HG03521 (cell line): ENCODE data around the gene SSTR3.
A peak's percentile ranks its signal among the peaks of the same experiment; 100 is the strongest.
"Not testable (repeated sequence)": the region's sequence is repeated elsewhere in the genome, so short reads cannot be mapped to it uniquely, and the experiment has no call there.

Experiments
- ATAC-seq: cut with Tn5 transposase; IDR thresholded peaks from one replicate; pipeline ENCODE4 v1.9.1; 2021; ENCODE audit warnings: mild to moderate bottlenecking, moderate library complexity; ENCODE audit not compliant: unreplicated experiment

The SSTR3 gene

GRCh38 chr22:37212174-37212906, at the start of gene SSTR3:
TSS of gene SSTR3 (minus strand) at chr22:37212477. CDS start at chr22:37207803, 4,674 bp downstream.
- no peak for ATAC-seq

DNA sequence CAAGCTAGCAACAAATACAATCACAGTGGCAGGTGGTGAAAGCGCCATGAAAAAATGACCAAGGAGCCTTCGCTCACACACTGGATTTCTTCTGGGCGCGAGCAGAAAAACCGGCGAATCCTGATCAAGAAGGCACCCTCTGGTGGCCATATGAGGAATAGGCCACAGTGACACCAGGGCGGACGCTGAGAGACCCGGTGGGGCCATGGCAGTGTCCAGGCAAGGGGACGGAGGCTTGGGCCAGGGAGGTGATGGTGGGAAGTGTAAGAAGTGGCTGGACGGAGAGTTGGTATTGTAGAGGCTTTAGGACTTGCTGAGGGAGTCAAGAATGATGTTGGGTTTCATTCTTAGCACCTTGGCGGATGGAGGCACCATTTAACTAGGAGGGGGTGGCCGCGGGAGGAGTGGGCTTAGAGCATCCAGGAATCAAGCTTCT, 48.6 kb upstream of the SSTR3 start:
- no peak for ATAC-seq

DNA sequence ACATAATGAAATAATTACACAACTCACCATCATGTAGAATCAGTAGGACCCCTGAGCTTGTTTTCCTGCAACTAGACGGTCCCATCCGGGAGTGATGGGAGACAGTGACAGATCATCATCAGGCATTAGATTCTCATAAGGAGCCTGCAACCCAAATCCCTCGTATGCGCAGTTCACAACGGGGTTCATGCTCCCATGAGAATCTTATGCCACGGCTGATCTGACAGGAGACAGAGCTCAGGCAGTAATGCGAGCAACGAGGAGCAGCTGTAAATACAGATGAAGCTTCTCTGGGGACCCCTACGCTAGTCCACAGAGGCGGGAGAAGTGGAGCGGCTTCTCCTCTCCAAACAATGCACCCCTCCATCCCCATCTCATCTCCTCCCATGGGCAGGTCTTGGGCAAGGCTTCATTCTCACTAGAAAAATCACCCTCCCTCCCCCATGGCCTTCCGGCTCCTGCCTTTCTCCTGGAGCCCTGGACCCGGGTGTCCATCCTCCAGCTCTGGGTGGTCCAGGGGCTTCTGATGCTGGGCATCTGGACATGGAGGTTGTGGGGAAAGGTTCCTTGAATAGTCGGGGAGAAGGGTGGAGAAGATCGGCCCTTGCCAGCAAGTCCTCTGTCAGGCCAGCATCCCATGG, 48.0 kb upstream of the SSTR3 start:
- ATAC-seq = no peak

GRCh38 chr22:37259540-37260029, 47.3 kb upstream of the SSTR3 start:
- ATAC-seq = no peak

DNA sequence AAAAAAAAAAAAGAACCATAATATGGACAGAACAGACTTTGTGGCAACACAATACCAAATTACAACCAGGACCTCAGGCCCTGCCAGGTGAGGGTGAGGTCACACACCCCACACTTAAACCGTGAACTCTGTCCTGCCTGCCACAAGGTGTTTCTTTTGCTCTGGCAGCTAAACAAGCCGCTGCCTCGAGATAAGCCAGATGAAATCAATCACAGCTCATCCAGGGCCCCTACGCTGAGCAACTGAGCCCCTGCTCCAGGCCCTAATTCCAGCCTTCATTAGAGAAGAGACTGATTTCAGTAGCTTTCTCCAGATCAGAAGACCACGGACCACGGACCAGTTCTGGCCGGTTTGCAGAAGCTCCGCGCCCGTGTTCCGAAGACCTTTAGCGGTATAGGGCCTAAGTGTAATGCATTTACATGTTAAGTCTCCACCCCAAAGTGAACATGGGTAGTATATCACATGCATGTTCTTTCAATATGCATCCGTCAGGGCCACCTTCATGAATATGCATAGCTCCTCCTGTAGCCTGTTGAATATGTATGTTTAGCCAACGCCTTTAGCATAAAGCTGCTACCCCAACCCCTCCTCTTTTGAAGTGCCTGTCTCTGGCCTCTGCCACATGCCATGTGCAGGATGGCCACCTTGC, 46.6 kb upstream of the SSTR3 start:
- no peak for ATAC-seq

- no peak for ATAC-seq
Measured at GRCh38 chr22:37258005-37258752, 45.9 kb upstream of the SSTR3 start.

GRCh38 chr22:37256075-37256726, 43.9 kb upstream of the SSTR3 start:
- no peak for ATAC-seq

DNA sequence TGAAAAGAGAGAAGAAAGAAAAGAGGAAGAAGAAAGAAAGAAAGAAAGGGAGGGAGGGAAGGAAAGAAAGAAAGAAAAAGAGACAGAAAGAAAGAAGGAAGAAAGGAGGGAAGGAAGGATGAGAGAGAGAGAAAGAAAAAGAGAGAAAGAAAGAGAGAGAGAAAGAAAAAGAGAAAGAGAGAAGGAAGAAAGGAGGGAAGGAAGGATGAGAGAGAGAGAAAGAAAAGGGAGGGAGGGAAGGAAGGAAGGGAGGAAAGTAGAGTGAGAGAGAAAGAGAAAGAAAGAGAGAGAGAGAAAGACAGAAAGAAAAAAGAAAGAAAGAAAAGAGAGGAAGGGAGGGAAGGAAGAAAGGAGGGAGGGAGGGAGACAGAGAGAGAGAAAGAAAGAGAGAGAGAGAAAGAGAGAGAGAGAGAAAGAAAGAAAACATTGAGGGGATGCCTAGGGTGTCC, 43.3 kb upstream of the SSTR3 start:
- no peak for ATAC-seq

DNA sequence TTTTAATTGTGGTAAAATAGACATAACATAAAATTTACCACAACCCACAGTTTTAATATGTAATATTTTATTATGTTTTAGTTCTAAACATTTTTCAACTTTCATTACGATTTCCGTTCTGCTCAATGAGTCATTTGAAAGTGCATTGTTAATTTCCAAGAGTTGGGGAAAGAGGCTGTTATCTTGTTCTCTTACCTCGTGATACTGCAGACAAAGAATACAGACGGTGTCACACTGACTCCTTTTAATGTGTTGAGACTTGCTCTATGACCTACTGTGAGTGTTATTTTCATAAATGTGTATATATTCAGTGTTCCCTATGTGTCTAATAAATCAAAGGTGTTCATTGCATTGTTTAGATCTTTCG, 42.6 kb upstream of the SSTR3 start:
- no peak for ATAC-seq

- no peak for ATAC-seq
Measured at GRCh38 chr22:37254209-37254866, 42.1 kb upstream of the SSTR3 start.

GRCh38 chr22:37253126-37253660, 40.9 kb upstream of the SSTR3 start:
- ATAC-seq = no peak

GRCh38 chr22:37251836-37252235, 39.6 kb upstream of the SSTR3 start:
- ATAC-seq = not testable (repeated sequence)

DNA sequence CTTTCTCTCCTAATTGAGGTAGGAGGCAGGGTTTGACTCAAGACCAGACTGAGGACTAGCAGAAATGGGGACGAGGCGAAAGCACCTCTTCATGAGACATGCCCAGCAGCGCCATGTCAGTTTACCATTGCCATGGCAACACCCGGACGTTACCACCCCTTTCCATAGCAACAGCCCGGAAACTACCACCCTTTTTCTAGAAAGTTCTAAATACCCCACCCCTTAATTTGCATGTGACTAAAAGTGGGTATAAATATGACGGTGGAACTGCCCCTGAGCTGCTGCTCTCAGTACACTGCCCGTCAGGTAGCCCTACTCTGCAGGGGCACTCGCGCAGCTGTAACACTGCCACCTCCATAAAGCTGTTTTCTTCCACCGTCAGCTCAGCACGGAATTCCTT, 37.7 kb upstream of the SSTR3 start:
- ATAC-seq = no peak

- ATAC-seq = no peak
Measured at GRCh38 chr22:37248251-37248650, 36.0 kb upstream of the SSTR3 start.

DNA sequence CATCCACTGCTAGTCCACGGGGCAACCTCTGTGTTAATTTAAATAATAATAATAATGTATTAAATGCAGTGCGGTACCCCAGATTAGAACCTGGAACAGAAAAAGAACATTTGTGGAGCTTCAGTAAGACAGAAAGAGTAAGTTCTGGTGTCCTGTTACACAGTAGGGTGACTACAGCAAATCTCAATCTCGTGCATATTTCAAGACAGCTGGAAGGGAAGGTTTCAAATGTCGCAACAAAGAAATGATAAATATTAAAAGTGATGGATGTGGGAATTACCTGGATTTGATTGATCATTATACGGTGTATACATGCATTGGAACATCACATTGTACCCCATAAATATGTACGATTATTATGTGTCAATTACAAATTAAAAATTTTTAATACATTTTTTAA, 33.5 kb upstream of the SSTR3 start:
- ATAC-seq = no peak

DNA sequence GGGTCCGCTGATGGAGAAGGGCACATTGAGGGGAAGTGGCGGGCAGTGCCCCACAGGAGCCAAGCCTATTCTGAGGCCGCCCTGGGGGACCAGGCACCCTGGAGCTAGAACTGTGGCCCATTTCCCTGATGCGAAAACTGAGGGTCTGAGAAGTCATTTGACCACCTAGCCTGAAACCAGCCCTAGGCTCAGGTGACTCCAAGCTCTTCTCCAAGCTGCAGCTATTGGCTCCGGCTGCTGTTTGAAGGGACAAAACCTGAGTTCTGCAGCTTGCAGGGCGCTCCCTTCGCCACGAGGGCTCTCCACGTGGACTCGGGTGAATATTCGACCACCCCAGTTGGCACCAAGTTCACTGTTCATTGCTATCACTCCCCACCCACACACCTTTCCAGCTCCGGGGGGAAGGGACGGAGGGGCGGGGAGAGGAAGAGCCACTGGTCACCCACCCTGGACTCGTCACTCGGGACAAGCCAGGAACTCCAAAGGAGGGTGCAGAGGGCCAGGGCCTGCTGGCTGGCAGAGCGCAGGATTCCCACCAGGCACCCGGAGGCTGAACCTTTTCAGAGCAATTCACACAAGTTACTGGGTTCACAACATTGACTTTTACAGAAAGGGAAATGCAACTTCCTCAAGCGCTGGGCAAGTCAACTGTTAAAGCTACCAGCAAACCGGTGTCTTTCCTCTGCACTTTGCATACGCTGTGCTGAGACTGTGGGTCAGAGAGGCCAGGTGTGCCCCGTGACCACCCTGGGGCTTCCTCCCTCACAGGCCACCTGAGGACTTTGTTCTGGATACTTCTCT, 32.8 kb upstream of the SSTR3 start:
- ATAC-seq = no peak

- ATAC-seq = peak; percentile 53
Measured at GRCh38 chr22:37244114-37244921, 32.0 kb upstream of the SSTR3 start, which contains the start of gene RAC2. TSS of gene RAC2 (minus strand) at chr22:37244269. CDS start at chr22:37244148, 121 bp downstream.
